Trophoblast cell (in vitro differentiated cells and primary cell): ENCODE results near the gene STK17B. TPM values are rescaled to one million over a fixed set of nuclear protein-coding genes. Genes with fewer than 3 reads are reported as not detected.

ENCODE experiments used
- DNase-seq, 2 donors: peaks; one replicate each; pipeline ENCODE4 v3.0.0-alpha.2; 2016
- H2AFZ ChIP-seq: 2 replicates; pipeline ENCODE4 v1.6.1; 2013; ENCODE audit warnings: low read length, moderate library complexity, mild to moderate bottlenecking; ENCODE audit not compliant: insufficient read depth, poor library complexity
- H2AK5ac ChIP-seq: 2 replicates; pipeline ENCODE4 v1.6.1; 2013; ENCODE audit warnings: mild to moderate bottlenecking, low read length
- H2BK120ac ChIP-seq: 2 replicates; pipeline ENCODE4 v1.6.1; 2013; ENCODE audit warnings: low read length, mild to moderate bottlenecking, moderate library complexity; ENCODE audit not compliant: insufficient read depth, poor library complexity
- H2BK12ac ChIP-seq: 2 replicates; pipeline ENCODE4 v1.6.1; 2013; ENCODE audit warnings: mild to moderate bottlenecking, low read length, moderate library complexity
- H2BK5ac ChIP-seq: 2 replicates; pipeline ENCODE4 v1.6.1; 2013; ENCODE audit warnings: low read length, low read depth, moderate library complexity, mild to moderate bottlenecking; ENCODE audit not compliant: poor library complexity
- H3K14ac ChIP-seq: 2 replicates; pipeline ENCODE4 v1.6.1; 2013; ENCODE audit warnings: mild to moderate bottlenecking, low read length
- H3K18ac ChIP-seq: 2 replicates; pipeline ENCODE4 v1.6.1; 2013; ENCODE audit warnings: mild to moderate bottlenecking, low read length
- H3K23ac ChIP-seq: 2 replicates; pipeline ENCODE4 v1.6.1; 2013; ENCODE audit warnings: low read length
- H3K27ac ChIP-seq: 2 replicates; pipeline ENCODE4 v1.5.1; 2013; ENCODE audit warnings: low read depth, mild to moderate bottlenecking, inconsistent platforms, low read length, moderate library complexity
- H3K27me3 ChIP-seq: 2 replicates; pipeline ENCODE4 v1.6.1; 2013; ENCODE audit warnings: inconsistent platforms, mild to moderate bottlenecking, low read length, moderate library complexity; ENCODE audit not compliant: insufficient read depth
- H3K36me3 ChIP-seq, 2 experiments: 1 replicate in 1 of 2; 2 replicates in 1 of 2; pipeline ENCODE4 v1.6.1; 2013; ENCODE audit warnings: low read length in 2 of 2, mild to moderate bottlenecking in 2 of 2, moderate library complexity in 1 of 2; ENCODE audit not compliant: insufficient read depth in 2 of 2, control insufficient read depth in 1 of 2
- H3K4ac ChIP-seq: 2 replicates; pipeline ENCODE4 v1.6.1; 2013; ENCODE audit warnings: low read depth, mild to moderate bottlenecking, low read length, moderate library complexity
- H3K4me1 ChIP-seq, 2 experiments: 1 replicate in 1 of 2; 2 replicates in 1 of 2; pipeline ENCODE4 v1.6.1; 2013; ENCODE audit warnings: low read length in 2 of 2, mild to moderate bottlenecking in 2 of 2, moderate library complexity in 1 of 2; ENCODE audit not compliant: insufficient read depth in 2 of 2, control insufficient read depth in 1 of 2
- H3K4me2 ChIP-seq: 2 replicates; pipeline ENCODE4 v1.6.1; 2013; ENCODE audit warnings: inconsistent platforms, mild to moderate bottlenecking, low read length, moderate library complexity
- H3K4me3 ChIP-seq: 2 replicates; pipeline ENCODE4 v1.5.1; 2013; ENCODE audit warnings: mild to moderate bottlenecking, low read depth, low read length, inconsistent platforms
- H3K79me1 ChIP-seq: one replicate; pipeline ENCODE4 v1.6.1; 2013; ENCODE audit warnings: low read length
- H3K79me2 ChIP-seq: 2 replicates; pipeline ENCODE4 v1.6.1; 2013; ENCODE audit warnings: low read length, mild to moderate bottlenecking; ENCODE audit not compliant: control insufficient read depth, insufficient read depth, poor library complexity
- H3K9ac ChIP-seq: 2 replicates; pipeline ENCODE4 v1.6.1; 2013; ENCODE audit warnings: mild to moderate bottlenecking, low read length
- H3K9me3 ChIP-seq: 2 replicates; pipeline ENCODE4 v1.6.1; 2013; ENCODE audit warnings: low read depth, mild to moderate bottlenecking, control low read depth, inconsistent platforms, low read length; ENCODE audit not compliant: insufficient read depth
- H4K12ac ChIP-seq: 2 replicates; pipeline ENCODE4 v1.6.1; 2013; ENCODE audit warnings: low read depth, mild to moderate bottlenecking, low read length, moderate library complexity
- H4K8ac ChIP-seq: 2 replicates; pipeline ENCODE4 v1.6.1; 2013; ENCODE audit warnings: low read depth, mild to moderate bottlenecking, low read length, moderate library complexity
- H4K91ac ChIP-seq: one replicate; pipeline ENCODE4 v1.6.1; 2013; ENCODE audit warnings: low read depth, mild to moderate bottlenecking, low read length, moderate library complexity
- WGBS: extraction: QIAGEN DNeasy Blood & Tissue Kit; methylation state at CpG from one replicate; pipeline ENCODE4 v1.1.7; 2013; ENCODE audit warnings: missing lambda C conversion rate; ENCODE audit not compliant: insufficient read length, insufficient coverage; ENCODE audit errors: extremely low coverage; 5-methylcytosine and 5-hydroxymethylcytosine counted together
- polyA plus RNA-seq: library from polyadenylated mRNA; stranded (reverse); fragments of 200-250 nt; gene quantifications from 2 replicates; pipeline ENCODE4 v1.2.3, GENCODE V29; 2013

The STK17B gene
- polyA plus RNA-seq: 14.5 and 15.1 TPM in 2 replicates

DNA sequence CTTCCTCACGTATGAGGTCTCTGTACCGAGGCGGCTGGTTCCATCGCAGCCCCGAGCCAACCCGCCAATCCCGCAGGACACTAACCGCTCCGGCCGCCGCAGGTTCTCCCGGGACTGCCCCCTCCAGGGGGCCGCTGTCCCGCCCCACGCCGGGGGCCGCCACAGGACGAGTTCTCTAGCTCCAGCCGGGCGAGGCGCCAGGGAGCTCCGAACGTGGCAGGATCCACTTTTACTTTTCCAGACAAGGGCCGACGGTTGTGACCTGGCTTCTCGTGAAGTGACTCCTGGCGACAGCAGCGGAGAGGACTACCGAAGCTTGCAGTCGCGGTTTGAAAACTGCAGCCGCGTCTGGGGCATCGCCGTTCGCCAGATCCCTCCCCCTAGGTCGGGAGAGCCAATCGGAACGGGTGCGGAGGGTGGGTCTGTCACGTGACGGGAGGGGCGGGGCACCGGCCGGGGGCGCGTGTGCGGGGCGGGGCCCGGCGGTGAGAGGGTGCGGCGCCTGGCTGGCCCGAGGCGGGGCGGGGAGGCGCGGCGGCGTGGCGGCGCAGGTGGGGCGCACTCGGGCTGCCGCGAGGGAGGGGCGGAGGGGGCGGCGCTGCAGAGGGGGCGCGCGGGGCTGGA lies at the start of gene STK17B:
STK17B (minus strand) TSS at position 331 of the 624 bp plus-strand sequence. CDS start 8,195 bp downstream, outside the sequence.
- H3K14ac ChIP-seq: peak within 1 kb of the TSS; percentile 97
- H2BK120ac ChIP-seq: peak within 1 kb of the TSS; percentile 80
- peak within 1 kb of the TSS; percentile 71 for H4K91ac ChIP-seq
- H3K23ac ChIP-seq: no peak within 1 kb of the TSS
- H2AK5ac ChIP-seq: no peak within 1 kb of the TSS
- no peaks in the 10 kb centered on the region for H3K36me3 ChIP-seq
- peak within 1 kb of the TSS; percentile 47 for H3K27ac ChIP-seq
- no CpG with 5 or more reads among the region's 72 CpGs for WGBS
- H2BK12ac ChIP-seq: no peak within 1 kb of the TSS
- H4K8ac ChIP-seq: peak within 1 kb of the TSS; percentile 83
- peak within 1 kb of the TSS; percentile 79 for H2AFZ ChIP-seq
- H3K4me2 ChIP-seq: peak within 1 kb of the TSS; percentile 83
- H3K18ac ChIP-seq: peak within 1 kb of the TSS; percentile 98
- peak within 1 kb of the TSS; percentile 22 for H4K12ac ChIP-seq
- peak within 1 kb of the TSS; percentile 92 for H3K9ac ChIP-seq
- no peaks in the 10 kb centered on the region for H3K27me3 ChIP-seq
- H3K79me2 ChIP-seq: peaks cover 10% of the 10 kb centered on the region
- DNase-seq: peak; percentile 88 to 93
- peaks cover 0 to 3% of the 10 kb centered on the region in 2 experiments for H3K4me1 ChIP-seq
- peak within 1 kb of the TSS; percentile 86 for H2BK5ac ChIP-seq
- H3K9me3 ChIP-seq: no peaks in the 10 kb centered on the region
- H3K4ac ChIP-seq: peak within 1 kb of the TSS; percentile 82
- H3K79me1 ChIP-seq: peaks cover 12% of the 10 kb centered on the region
- peak within 1 kb of the TSS; percentile 98 for H3K4me3 ChIP-seq

DNA sequence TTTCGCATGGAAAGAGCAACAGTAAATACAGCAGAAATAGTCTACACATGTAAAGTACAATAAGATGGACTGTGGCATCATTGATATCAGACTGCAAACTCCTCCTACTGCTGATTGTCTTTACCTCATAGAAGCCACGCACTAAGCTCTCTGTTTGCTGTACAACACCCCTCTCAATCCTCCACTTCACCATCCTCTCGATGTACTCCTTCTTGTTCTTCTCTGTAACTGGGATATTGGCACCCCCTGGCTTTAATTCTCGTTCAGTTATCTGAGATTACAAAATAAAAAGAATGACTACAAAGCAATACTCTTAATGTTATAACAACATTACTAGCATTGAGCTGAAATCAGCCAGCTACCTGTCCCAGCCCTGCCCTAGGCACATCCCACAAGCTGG lies 49.3 kb upstream of the STK17B start:
- Histone ChIP-seq H2BK120ac (no peak overlapping the region), H3K27ac (no peak overlapping the region), H3K14ac (no peak overlapping the region), H3K79me1 (no peaks in the 10 kb centered on the region), H3K79me2 (no peaks in the 10 kb centered on the region), H3K4me2 (no peak overlapping the region), H2AFZ (no peak overlapping the region), H3K9ac (no peak overlapping the region), H3K23ac (no peak overlapping the region), H3K18ac (no peak overlapping the region), H3K4me3 (no peak overlapping the region), H2BK12ac (no peak overlapping the region), H4K8ac (no peak overlapping the region), H2BK5ac (no peak overlapping the region), H4K91ac (no peak overlapping the region), H3K4ac (no peak overlapping the region), H3K9me3 (no peaks in the 10 kb centered on the region), H3K4me1 (no peaks in the 10 kb centered on the region), H2AK5ac (no peak overlapping the region), H3K27me3 (no peaks in the 10 kb centered on the region), H3K36me3 (peaks cover 0 to 2% of the 10 kb centered on the region in 2 experiments), H4K12ac (no peak overlapping the region)
- no peak for DNase-seq
- no CpG with 5 or more reads among the region's 4 CpGs for WGBS

GRCh38 chr2:196219671-196220070 lies 48.3 kb upstream of the STK17B start:
- Histone ChIP-seq H3K18ac (no peak overlapping the region), H4K91ac (no peak overlapping the region), H2BK120ac (no peak overlapping the region), H3K14ac (no peak overlapping the region), H2BK5ac (no peak overlapping the region), H3K27ac (no peak overlapping the region), H2AK5ac (no peak overlapping the region), H3K23ac (no peak overlapping the region), H3K9me3 (no peaks in the 10 kb centered on the region), H3K4me3 (no peak overlapping the region), H3K4me2 (no peak overlapping the region), H3K4ac (no peak overlapping the region), H3K9ac (no peak overlapping the region), H3K4me1 (no peaks in the 10 kb centered on the region), H3K36me3 (peaks cover 0 to 2% of the 10 kb centered on the region in 2 experiments), H3K27me3 (no peaks in the 10 kb centered on the region), H3K79me2 (no peaks in the 10 kb centered on the region), H2BK12ac (no peak overlapping the region), H4K8ac (no peak overlapping the region), H4K12ac (no peak overlapping the region), H3K79me1 (no peaks in the 10 kb centered on the region), H2AFZ (no peak overlapping the region)
- WGBS: no CpG with 5 or more reads among the region's 3 CpGs
- no peak for DNase-seq

GRCh38 chr2:196218106-196218505 lies 46.7 kb upstream of the STK17B start:
- no peak overlapping the region for H4K8ac ChIP-seq
- no peaks in the 10 kb centered on the region for H3K9me3 ChIP-seq

More at GRCh38 chr2:196218106-196218505, 46.7 kb upstream of the STK17B start:
- no peak overlapping the region for H2AK5ac ChIP-seq
- no peak overlapping the region for H4K12ac ChIP-seq
- no peak overlapping the region for H2BK12ac ChIP-seq
- H3K9ac ChIP-seq: no peak overlapping the region
- H3K4me2 ChIP-seq: no peak overlapping the region
- WGBS: no CpG with 5 or more reads among the region's 1 CpG
- no peaks in the 10 kb centered on the region for H3K27me3 ChIP-seq
- no peaks in the 10 kb centered on the region for H3K4me1 ChIP-seq
- H4K91ac ChIP-seq: no peak overlapping the region
- H2BK120ac ChIP-seq: no peak overlapping the region
- H3K27ac ChIP-seq: no peak overlapping the region
- H2AFZ ChIP-seq: no peak overlapping the region
- peaks cover 0 to 2% of the 10 kb centered on the region in 2 experiments for H3K36me3 ChIP-seq
- H3K4me3 ChIP-seq: no peak overlapping the region
- H2BK5ac ChIP-seq: no peak overlapping the region
- H3K79me2 ChIP-seq: no peaks in the 10 kb centered on the region
- H3K4ac ChIP-seq: no peak overlapping the region
- no peak overlapping the region for H3K18ac ChIP-seq
- H3K23ac ChIP-seq: no peak overlapping the region
- no peak overlapping the region for H3K14ac ChIP-seq
- H3K79me1 ChIP-seq: no peaks in the 10 kb centered on the region
- DNase-seq: no peak
